Measurements from ENCODE around the gene WFDC1. TPM values are rescaled to one million over a fixed set of nuclear protein-coding genes. Genes with fewer than 3 reads are reported as not detected.

WFDC1 gene
- total RNA-seq, 1 donor from 2014 or later: not detected

DNA sequence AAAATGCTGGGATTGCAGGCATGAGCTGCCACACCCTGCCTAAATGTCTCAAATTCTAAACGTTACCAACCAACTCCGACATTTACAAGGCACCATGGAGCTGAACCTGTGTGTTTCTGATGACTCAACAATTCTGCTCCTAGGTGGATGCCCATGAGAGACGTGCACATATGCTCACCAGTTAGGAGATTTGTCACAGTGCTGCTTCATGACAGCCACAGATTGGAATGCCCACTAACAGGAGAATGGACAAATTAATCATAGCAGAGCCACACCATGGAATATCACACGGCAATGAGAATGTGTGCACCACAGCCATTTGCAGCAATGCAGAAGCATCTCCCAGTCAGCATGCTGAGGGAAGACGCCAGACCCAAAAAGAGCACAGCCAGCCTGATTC is 46.8 kb upstream of the WFDC1 start:
- Mint-ChIP-seq H3K27ac (ENCODE audit: unreplicated experiment) (no peak overlapping the region), H3K4me3 (ENCODE audit: unreplicated experiment) (no peak overlapping the region), H3K36me3 (ENCODE audit: low read depth, unreplicated experiment) (peaks cover 4% of the 10 kb centered on the region), H3K27me3 (ENCODE audit: unreplicated experiment) (no peaks in the 10 kb centered on the region), H3K4me1 (ENCODE audit: unreplicated experiment) (no peaks in the 10 kb centered on the region), H3K9me3 (ENCODE audit: unreplicated experiment) (no peaks in the 10 kb centered on the region)
- DNase-seq (ENCODE audit: low spot score): no peak
- no peak for TF ChIP-seq CTCF (IDR thresholded peaks at IDR 0.05; ENCODE audit: unreplicated experiment)

GRCh38 chr16:84252184-84252583 is 42.5 kb upstream of the WFDC1 start:
- no peaks in the 10 kb centered on the region for H3K9me3 Mint-ChIP-seq (ENCODE audit: unreplicated experiment)
- H3K36me3 Mint-ChIP-seq (ENCODE audit: low read depth, unreplicated experiment): no peaks in the 10 kb centered on the region
- no peaks in the 10 kb centered on the region for H3K4me1 Mint-ChIP-seq (ENCODE audit: unreplicated experiment)
- no peaks in the 10 kb centered on the region for H3K27me3 Mint-ChIP-seq (ENCODE audit: unreplicated experiment)
- TF ChIP-seq CTCF (IDR thresholded peaks at IDR 0.05; ENCODE audit: unreplicated experiment): no peak
- no peak overlapping the region for H3K27ac Mint-ChIP-seq (ENCODE audit: unreplicated experiment)
- no peak for DNase-seq (ENCODE audit: low spot score)
- no peak overlapping the region for H3K4me3 Mint-ChIP-seq (ENCODE audit: unreplicated experiment)

DNA sequence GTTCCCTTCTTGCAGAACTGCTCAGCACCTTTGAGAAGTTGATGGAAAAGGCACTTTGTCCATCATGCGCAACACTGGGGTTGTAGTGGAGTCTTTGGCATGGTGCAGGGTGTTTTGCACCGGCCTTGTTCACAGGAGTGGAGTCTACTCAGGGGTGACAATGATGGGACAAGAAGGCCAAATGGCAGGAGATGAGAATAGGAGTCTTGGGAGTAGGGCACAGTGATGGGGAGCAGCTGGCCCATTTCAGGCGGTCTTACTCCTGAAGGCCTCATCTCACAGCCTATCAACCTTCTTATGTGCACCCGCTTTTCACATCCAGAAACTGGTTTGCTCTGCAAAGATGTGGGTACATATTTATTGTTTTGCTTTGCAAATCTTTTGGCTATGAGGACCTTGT is 41.5 kb upstream of the WFDC1 start:
- H3K4me1 Mint-ChIP-seq (ENCODE audit: unreplicated experiment): no peaks in the 10 kb centered on the region
- TF ChIP-seq CTCF (IDR thresholded peaks at IDR 0.05; ENCODE audit: unreplicated experiment): no peak
- no peaks in the 10 kb centered on the region for H3K9me3 Mint-ChIP-seq (ENCODE audit: unreplicated experiment)
- no peaks in the 10 kb centered on the region for H3K27me3 Mint-ChIP-seq (ENCODE audit: unreplicated experiment)
- DNase-seq (ENCODE audit: low spot score): no peak
- no peaks in the 10 kb centered on the region for H3K36me3 Mint-ChIP-seq (ENCODE audit: low read depth, unreplicated experiment)
- H3K4me3 Mint-ChIP-seq (ENCODE audit: unreplicated experiment): no peak overlapping the region
- H3K27ac Mint-ChIP-seq (ENCODE audit: unreplicated experiment): no peak overlapping the region

DNA sequence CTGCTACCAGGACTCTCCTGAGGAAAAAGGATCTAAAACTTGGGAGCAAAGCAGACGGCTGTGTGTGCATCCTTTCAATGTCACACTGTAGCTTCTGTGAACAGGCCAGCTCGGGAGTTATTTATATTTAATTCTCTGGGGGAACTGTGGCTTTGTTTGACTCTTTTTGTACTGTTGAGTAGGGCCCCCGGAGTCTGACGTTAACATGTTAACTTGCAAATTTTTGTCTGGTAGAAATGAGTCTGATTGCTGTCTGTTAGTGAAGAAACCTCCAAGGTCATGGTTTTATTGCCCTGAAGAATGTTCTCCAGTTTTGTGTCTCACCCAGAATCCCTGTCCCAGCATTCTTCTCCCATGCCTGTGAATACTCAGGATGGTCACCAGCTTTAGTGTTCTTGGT is 40.6 kb upstream of the WFDC1 start:
- no peak for TF ChIP-seq CTCF (IDR thresholded peaks at IDR 0.05; ENCODE audit: unreplicated experiment)
- H3K4me3 Mint-ChIP-seq (ENCODE audit: unreplicated experiment): no peak overlapping the region
- H3K36me3 Mint-ChIP-seq (ENCODE audit: low read depth, unreplicated experiment): no peaks in the 10 kb centered on the region
- no peak overlapping the region for H3K27ac Mint-ChIP-seq (ENCODE audit: unreplicated experiment)
- no peaks in the 10 kb centered on the region for H3K9me3 Mint-ChIP-seq (ENCODE audit: unreplicated experiment)
- H3K27me3 Mint-ChIP-seq (ENCODE audit: unreplicated experiment): no peaks in the 10 kb centered on the region
- no peak for DNase-seq (ENCODE audit: low spot score)
- H3K4me1 Mint-ChIP-seq (ENCODE audit: unreplicated experiment): no peaks in the 10 kb centered on the region

DNA sequence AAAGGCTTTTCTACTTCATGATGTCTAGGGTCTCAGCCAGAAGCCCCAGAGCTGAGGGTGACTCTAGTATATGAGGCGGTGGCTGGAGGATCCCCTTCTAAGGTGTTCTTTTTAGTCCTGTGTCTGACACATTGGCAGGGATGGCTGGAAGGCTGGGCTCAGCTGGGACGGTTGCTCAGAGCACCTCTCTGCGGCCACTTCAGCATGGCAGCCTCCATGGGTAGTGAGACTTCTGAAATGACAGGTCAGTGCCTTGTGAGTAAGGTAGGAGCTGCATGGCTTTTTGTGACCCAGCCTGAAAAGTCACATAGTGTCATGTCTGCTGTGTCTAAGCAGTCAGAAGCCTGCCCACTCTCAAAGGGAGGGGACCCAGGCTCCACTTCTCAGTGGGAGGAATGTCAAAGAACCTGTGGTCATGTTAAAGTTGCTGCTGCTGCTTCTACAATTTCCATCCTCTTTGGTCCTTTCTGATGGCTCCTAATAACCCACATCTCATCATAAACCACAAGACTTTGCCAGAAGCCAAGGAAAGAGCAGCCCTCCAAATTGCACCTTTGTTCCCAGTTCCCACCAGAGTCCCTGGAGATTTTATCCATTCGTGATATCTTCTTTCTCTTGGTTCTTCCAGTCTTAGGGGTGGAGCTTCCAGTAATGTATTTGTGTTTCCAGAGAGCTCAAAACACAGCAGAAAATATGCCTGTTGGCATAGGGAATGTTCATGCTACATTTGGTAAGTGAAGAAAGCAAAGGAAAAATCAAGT is 39.4 kb upstream of the WFDC1 start:
- H3K27me3 Mint-ChIP-seq (ENCODE audit: unreplicated experiment): no peaks in the 10 kb centered on the region
- no peak for TF ChIP-seq CTCF (IDR thresholded peaks at IDR 0.05; ENCODE audit: unreplicated experiment)
- H3K4me1 Mint-ChIP-seq (ENCODE audit: unreplicated experiment): no peaks in the 10 kb centered on the region
- no peak for DNase-seq (ENCODE audit: low spot score)
- H3K4me3 Mint-ChIP-seq (ENCODE audit: unreplicated experiment): no peak overlapping the region
- no peaks in the 10 kb centered on the region for H3K36me3 Mint-ChIP-seq (ENCODE audit: low read depth, unreplicated experiment)
- H3K27ac Mint-ChIP-seq (ENCODE audit: unreplicated experiment): no peak overlapping the region
- no peaks in the 10 kb centered on the region for H3K9me3 Mint-ChIP-seq (ENCODE audit: unreplicated experiment)

Data from endothelial cell (in vitro differentiated cells).